WTC11 (cell line): Measurements from ENCODE around the gene ADH1C. TPM values are rescaled to one million over a fixed set of nuclear protein-coding genes. Genes with fewer than 3 reads are reported as not detected.

ENCODE experiments used
- ATAC-seq: fragments of 200-7000 bp; cut with Tn5 transposase; 2 replicates; pipeline ENCODE4 v1.10.0; 2021; ENCODE audit warnings: mild to moderate bottlenecking, moderate library complexity
- CTCF ChIA-PET: fragments of 300-600 bp; sonication (Branson Sonifier 250); formaldehyde crosslinking; loops from one replicate; lab custom pipeline; 2021; ENCODE audit warnings: antibody characterized with exemption; lab: Charles Lee
- POLR2A ChIA-PET: fragments of 350-600 bp; sonication (Branson Sonifier 250); formaldehyde crosslinking; loops from one replicate; lab custom pipeline; 2021; ENCODE audit warnings: antibody characterized with exemption; lab: Charles Lee
- DNase-seq: peaks from one replicate; pipeline ENCODE4 v3.0.0; 2021; ENCODE audit warnings: low spot score
- H3K27ac Mint-ChIP-seq: 2 replicates; pipeline ENCODE4 v1.8.0; 2021; ENCODE audit warnings: mixed read lengths
- H3K27me3 Mint-ChIP-seq: 2 replicates; pipeline ENCODE4 v1.8.0; 2021; ENCODE audit warnings: low read depth, mild to moderate bottlenecking, moderate library complexity, mixed read lengths
- H3K36me3 Mint-ChIP-seq: 2 replicates; pipeline ENCODE4 v1.8.0; 2021; ENCODE audit warnings: mixed read lengths
- H3K4me1 Mint-ChIP-seq: 2 replicates; pipeline ENCODE4 v1.8.0; 2022; ENCODE audit warnings: mixed read lengths
- H3K4me3 Mint-ChIP-seq: 2 replicates; pipeline ENCODE4 v1.8.0; 2021; ENCODE audit warnings: mild to moderate bottlenecking, moderate library complexity, mixed read lengths
- H3K9me3 Mint-ChIP-seq: 2 replicates; pipeline ENCODE4 v1.8.0; 2021; ENCODE audit warnings: mixed read lengths
- ELF4 ChIP-seq: sonication (generic); formaldehyde crosslinking; IDR thresholded peaks from 2 replicates; pipeline ENCODE4 v1.8.1; 2022; ENCODE audit warnings: low read depth, mild to moderate bottlenecking, moderate library complexity, missing genetic modification reagents
- FOXJ3 ChIP-seq: sonication (generic); formaldehyde crosslinking; IDR thresholded peaks from 2 replicates; pipeline ENCODE4 v1.9.0; 2021; ENCODE audit warnings: missing genetic modification reagents, mild to moderate bottlenecking, borderline replicate concordance
- FOXK1 ChIP-seq: sonication (generic); formaldehyde crosslinking; IDR thresholded peaks from 2 replicates; pipeline ENCODE4 v1.8.0; 2022; ENCODE audit warnings: mild to moderate bottlenecking, moderate library complexity, missing genetic modification reagents
- GRHL2 ChIP-seq: fragments of 250-450 bp; sonication (Bioruptor Pico); IDR thresholded peaks from 2 replicates; pipeline ENCODE4 v1.8.0; 2022; ENCODE audit warnings: mild to moderate bottlenecking, moderate library complexity; ENCODE audit not compliant: insufficient replicate concordance, severe bottlenecking
- KAT7 ChIP-seq: sonication (generic); formaldehyde crosslinking; IDR thresholded peaks from 2 replicates; pipeline ENCODE4 v1.8.1; 2023; ENCODE audit warnings: missing genetic modification reagents, mild to moderate bottlenecking, borderline replicate concordance
- NFATC4 ChIP-seq: fragments of 250-450 bp; sonication (Bioruptor Pico); IDR thresholded peaks from 2 replicates; pipeline ENCODE4 v1.9.0; 2021; ENCODE audit warnings: mild to moderate bottlenecking
- OVOL2 ChIP-seq: fragments of 250-450 bp; sonication (Bioruptor Pico); IDR thresholded peaks from 2 replicates; pipeline ENCODE4 v1.9.0; 2021; ENCODE audit warnings: mild to moderate bottlenecking, borderline replicate concordance
- PRDM15 ChIP-seq: sonication (generic); formaldehyde crosslinking; IDR thresholded peaks from 2 replicates; pipeline ENCODE4 v1.8.0; 2022; ENCODE audit warnings: missing genetic modification reagents
- TEAD1 ChIP-seq: sonication (generic); formaldehyde crosslinking; IDR thresholded peaks from 2 replicates; pipeline ENCODE4 v1.8.0; 2022; ENCODE audit warnings: mild to moderate bottlenecking, missing genetic modification reagents
- USF1 ChIP-seq: sonication (generic); formaldehyde crosslinking; IDR thresholded peaks from 2 replicates; pipeline ENCODE4 v1.8.0; 2022; ENCODE audit warnings: mild to moderate bottlenecking, missing genetic modification reagents
- ZNF219 ChIP-seq: sonication (generic); formaldehyde crosslinking; IDR thresholded peaks from 2 replicates; pipeline ENCODE4 v1.8.0; 2023; ENCODE audit warnings: missing genetic modification reagents, mild to moderate bottlenecking, borderline replicate concordance
- ZNF232 ChIP-seq: sonication (generic); formaldehyde crosslinking; IDR thresholded peaks from 2 replicates; pipeline ENCODE4 v1.8.0; 2022; ENCODE audit warnings: mild to moderate bottlenecking, missing genetic modification reagents
- ZNF396 ChIP-seq: fragments of 250-450 bp; sonication (Bioruptor Pico); IDR thresholded peaks from 2 replicates; pipeline ENCODE4 v1.8.0; 2021; ENCODE audit warnings: mild to moderate bottlenecking, moderate library complexity, borderline replicate concordance
- ZNF416 ChIP-seq: fragments of 250-450 bp; sonication (Bioruptor Pico); IDR thresholded peaks from 2 replicates; pipeline ENCODE4 v1.9.0; 2021; ENCODE audit warnings: mild to moderate bottlenecking, inconsistent platforms
- ZNF671 ChIP-seq: fragments of 250-450 bp; sonication (Bioruptor Pico); IDR thresholded peaks from 2 replicates; pipeline ENCODE4 v1.8.0; 2021; ENCODE audit warnings: mild to moderate bottlenecking
- total RNA-seq: library from RNA; stranded (reverse); gene quantifications from 3 replicates; pipeline ENCODE4 v1.2.3, GENCODE V29; 2021
- TF ChIP-seq, protein P1 (sequence below): sonication (generic); formaldehyde crosslinking; IDR thresholded peaks from 2 replicates; pipeline ENCODE4 v1.8.0; 2023; ENCODE audit warnings: missing genetic modification reagents
- TF ChIP-seq, protein P2 (sequence below): fragments of 250-450 bp; sonication (Bioruptor Pico); IDR thresholded peaks from 2 replicates; pipeline ENCODE4 v1.9.0; 2021; ENCODE audit warnings: mild to moderate bottlenecking
- TF ChIP-seq, protein P3 (sequence below): sonication (generic); formaldehyde crosslinking; IDR thresholded peaks from 2 replicates; pipeline ENCODE4 v1.8.1; 2022; ENCODE audit warnings: low read depth, mild to moderate bottlenecking, moderate library complexity, missing genetic modification reagents, borderline replicate concordance
- TF ChIP-seq, protein P4 (sequence below): sonication (generic); formaldehyde crosslinking; conservative IDR thresholded peaks from 2 replicates; pipeline ENCODE4 v1.8.1; 2023; ENCODE audit warnings: mild to moderate bottlenecking, low read depth, missing genetic modification reagents, moderate library complexity
- TF ChIP-seq, protein P5 (sequence below): sonication (generic); formaldehyde crosslinking; IDR thresholded peaks from 2 replicates; pipeline ENCODE4 v1.8.1; 2023; ENCODE audit warnings: mild to moderate bottlenecking, missing genetic modification reagents, moderate library complexity

ADH1C gene
- total RNA-seq, 1 experiment from 2014 or later = 0.22 TPM

GRCh38 chr4:99329876-99330275, 22.7 kb downstream of the ADH1C start:
- no peak for DNase-seq
- TF ChIP-seq ELF4 (no peak), USF1 (CRISPR knock-in tag) (no peak), FOXJ3 (CRISPR knock-in tag) (no peak), PRDM15 (CRISPR knock-in tag) (no peak), KAT7 (CRISPR knock-in tag) (no peak), ZNF671 (CRISPR knock-in tag) (no peak), OVOL2 (CRISPR knock-in tag) (no peak), ZNF396 (CRISPR knock-in tag) (no peak), ZNF219 (CRISPR knock-in tag) (no peak), FOXK1 (no peak), ZNF232 (CRISPR knock-in tag) (no peak), ZNF416 (CRISPR knock-in tag) (no peak), GRHL2 (CRISPR knock-in tag) (no peak), NFATC4 (CRISPR knock-in tag) (no peak), TEAD1 (CRISPR knock-in tag) (no peak)
- TF ChIP-seq, protein P1, sequence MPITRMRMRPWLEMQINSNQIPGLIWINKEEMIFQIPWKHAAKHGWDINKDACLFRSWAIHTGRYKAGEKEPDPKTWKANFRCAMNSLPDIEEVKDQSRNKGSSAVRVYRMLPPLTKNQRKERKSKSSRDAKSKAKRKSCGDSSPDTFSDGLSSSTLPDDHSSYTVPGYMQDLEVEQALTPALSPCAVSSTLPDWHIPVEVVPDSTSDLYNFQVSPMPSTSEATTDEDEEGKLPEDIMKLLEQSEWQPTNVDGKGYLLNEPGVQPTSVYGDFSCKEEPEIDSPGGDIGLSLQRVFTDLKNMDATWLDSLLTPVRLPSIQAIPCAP (CRISPR knock-in tag) = no peak
- TF ChIP-seq, protein P2, sequence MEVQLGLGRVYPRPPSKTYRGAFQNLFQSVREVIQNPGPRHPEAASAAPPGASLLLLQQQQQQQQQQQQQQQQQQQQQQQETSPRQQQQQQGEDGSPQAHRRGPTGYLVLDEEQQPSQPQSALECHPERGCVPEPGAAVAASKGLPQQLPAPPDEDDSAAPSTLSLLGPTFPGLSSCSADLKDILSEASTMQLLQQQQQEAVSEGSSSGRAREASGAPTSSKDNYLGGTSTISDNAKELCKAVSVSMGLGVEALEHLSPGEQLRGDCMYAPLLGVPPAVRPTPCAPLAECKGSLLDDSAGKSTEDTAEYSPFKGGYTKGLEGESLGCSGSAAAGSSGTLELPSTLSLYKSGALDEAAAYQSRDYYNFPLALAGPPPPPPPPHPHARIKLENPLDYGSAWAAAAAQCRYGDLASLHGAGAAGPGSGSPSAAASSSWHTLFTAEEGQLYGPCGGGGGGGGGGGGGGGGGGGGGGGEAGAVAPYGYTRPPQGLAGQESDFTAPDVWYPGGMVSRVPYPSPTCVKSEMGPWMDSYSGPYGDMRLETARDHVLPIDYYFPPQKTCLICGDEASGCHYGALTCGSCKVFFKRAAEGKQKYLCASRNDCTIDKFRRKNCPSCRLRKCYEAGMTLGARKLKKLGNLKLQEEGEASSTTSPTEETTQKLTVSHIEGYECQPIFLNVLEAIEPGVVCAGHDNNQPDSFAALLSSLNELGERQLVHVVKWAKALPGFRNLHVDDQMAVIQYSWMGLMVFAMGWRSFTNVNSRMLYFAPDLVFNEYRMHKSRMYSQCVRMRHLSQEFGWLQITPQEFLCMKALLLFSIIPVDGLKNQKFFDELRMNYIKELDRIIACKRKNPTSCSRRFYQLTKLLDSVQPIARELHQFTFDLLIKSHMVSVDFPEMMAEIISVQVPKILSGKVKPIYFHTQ (CRISPR knock-in tag) = no peak
- TF ChIP-seq, protein P3, sequence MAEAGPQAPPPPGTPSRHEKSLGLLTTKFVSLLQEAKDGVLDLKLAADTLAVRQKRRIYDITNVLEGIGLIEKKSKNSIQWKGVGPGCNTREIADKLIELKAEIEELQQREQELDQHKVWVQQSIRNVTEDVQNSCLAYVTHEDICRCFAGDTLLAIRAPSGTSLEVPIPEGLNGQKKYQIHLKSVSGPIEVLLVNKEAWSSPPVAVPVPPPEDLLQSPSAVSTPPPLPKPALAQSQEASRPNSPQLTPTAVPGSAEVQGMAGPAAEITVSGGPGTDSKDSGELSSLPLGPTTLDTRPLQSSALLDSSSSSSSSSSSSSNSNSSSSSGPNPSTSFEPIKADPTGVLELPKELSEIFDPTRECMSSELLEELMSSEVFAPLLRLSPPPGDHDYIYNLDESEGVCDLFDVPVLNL = no peak
- TF ChIP-seq, protein P4, sequence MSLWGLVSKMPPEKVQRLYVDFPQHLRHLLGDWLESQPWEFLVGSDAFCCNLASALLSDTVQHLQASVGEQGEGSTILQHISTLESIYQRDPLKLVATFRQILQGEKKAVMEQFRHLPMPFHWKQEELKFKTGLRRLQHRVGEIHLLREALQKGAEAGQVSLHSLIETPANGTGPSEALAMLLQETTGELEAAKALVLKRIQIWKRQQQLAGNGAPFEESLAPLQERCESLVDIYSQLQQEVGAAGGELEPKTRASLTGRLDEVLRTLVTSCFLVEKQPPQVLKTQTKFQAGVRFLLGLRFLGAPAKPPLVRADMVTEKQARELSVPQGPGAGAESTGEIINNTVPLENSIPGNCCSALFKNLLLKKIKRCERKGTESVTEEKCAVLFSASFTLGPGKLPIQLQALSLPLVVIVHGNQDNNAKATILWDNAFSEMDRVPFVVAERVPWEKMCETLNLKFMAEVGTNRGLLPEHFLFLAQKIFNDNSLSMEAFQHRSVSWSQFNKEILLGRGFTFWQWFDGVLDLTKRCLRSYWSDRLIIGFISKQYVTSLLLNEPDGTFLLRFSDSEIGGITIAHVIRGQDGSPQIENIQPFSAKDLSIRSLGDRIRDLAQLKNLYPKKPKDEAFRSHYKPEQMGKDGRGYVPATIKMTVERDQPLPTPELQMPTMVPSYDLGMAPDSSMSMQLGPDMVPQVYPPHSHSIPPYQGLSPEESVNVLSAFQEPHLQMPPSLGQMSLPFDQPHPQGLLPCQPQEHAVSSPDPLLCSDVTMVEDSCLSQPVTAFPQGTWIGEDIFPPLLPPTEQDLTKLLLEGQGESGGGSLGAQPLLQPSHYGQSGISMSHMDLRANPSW = no peak
- TF ChIP-seq, protein P5, sequence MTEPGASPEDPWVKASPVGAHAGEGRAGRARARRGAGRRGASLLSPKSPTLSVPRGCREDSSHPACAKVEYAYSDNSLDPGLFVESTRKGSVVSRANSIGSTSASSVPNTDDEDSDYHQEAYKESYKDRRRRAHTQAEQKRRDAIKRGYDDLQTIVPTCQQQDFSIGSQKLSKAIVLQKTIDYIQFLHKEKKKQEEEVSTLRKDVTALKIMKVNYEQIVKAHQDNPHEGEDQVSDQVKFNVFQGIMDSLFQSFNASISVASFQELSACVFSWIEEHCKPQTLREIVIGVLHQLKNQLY (CRISPR knock-in tag) = no peak
- TF ChIP-seq, all 79 proteins: peak for 0
- H3K4me1 Mint-ChIP-seq = peaks cover 4% of the 10 kb centered on the region; the same call in 1 of the 2 replicates
- H3K27me3 Mint-ChIP-seq = no peaks in the 10 kb centered on the region
- POLR2A ChIA-PET = no interaction called here
- H3K27ac Mint-ChIP-seq = no peak overlapping the region
- ATAC-seq = no peak
- peaks cover 67% of the 10 kb centered on the region for H3K9me3 Mint-ChIP-seq
- peaks cover 16% of the 10 kb centered on the region for H3K36me3 Mint-ChIP-seq
- H3K4me3 Mint-ChIP-seq = no peak overlapping the region
- CTCF ChIA-PET = no interaction called here
